K562 (cell line): ENCODE data around the gene GNB2. TPM values are rescaled to one million over a fixed set of nuclear protein-coding genes. Genes with fewer than 3 reads are reported as not detected.

Experiments used
- BCL6 ChIP-seq: fragments of 250-450 bp; sonication (Bioruptor Pico); IDR thresholded peaks from 2 replicates; pipeline ENCODE4 v1.4.0; 2020
- ILK ChIP-seq: fragments of 450-650 bp; IDR thresholded peaks from 2 replicates; pipeline ENCODE4 v1.6.1; 2016; ENCODE audit warnings: missing genetic modification characterization, low read depth, mild to moderate bottlenecking, missing compliant biosample characterization, moderate library complexity, borderline replicate concordance
- MAFK ChIP-seq: IDR thresholded peaks from 2 replicates; pipeline ENCODE4 v1.6.1; 2011; ENCODE audit warnings: low read length, improper control_type of control experiment
- MECOM ChIP-seq: fragments of 250-450 bp; sonication (Bioruptor Pico); IDR thresholded peaks from 2 replicates; pipeline ENCODE4 v1.8.0; 2022; ENCODE audit warnings: inconsistent platforms
- NFYB ChIP-seq: IDR thresholded peaks from 2 replicates; pipeline ENCODE4 v1.6.1; 2011; ENCODE audit warnings: mild to moderate bottlenecking, moderate library complexity; ENCODE audit not compliant: insufficient read length; ENCODE audit errors: extremely low read depth
- PBX2 ChIP-seq, 2 experiments: IDR thresholded peaks in 1 of 2; conservative IDR thresholded peaks in 1 of 2; 2 replicates each; pipeline ENCODE4 v1.6.1; 2016; ENCODE audit warnings: low read depth in 2 of 2, mild to moderate bottlenecking in 1 of 2, missing compliant biosample characterization in 1 of 2, missing genetic modification characterization in 1 of 2, moderate library complexity in 1 of 2
- SREBF1 ChIP-seq: fragments of 150-350 bp; IDR thresholded peaks from 2 replicates; pipeline ENCODE4 v1.6.1; 2014; ENCODE audit warnings: antibody characterized with exemption, low read depth, low read length, borderline replicate concordance
- TCF7L2 ChIP-seq: fragments of 150-350 bp; IDR thresholded peaks from 2 replicates; pipeline ENCODE4 v1.6.1; 2016; ENCODE audit warnings: low read depth, mild to moderate bottlenecking, low read length, moderate library complexity
- ZFP1 ChIP-seq: fragments of 450-650 bp; formaldehyde crosslinking; IDR thresholded peaks from 2 replicates; pipeline ENCODE4 v1.4.0; 2020; ENCODE audit warnings: mild to moderate bottlenecking, mixed read lengths
- ZFP30 ChIP-seq: fragments of 250-450 bp; sonication (Bioruptor Pico); IDR thresholded peaks from 2 replicates; pipeline ENCODE4 v1.8.0; 2022; ENCODE audit warnings: moderate library complexity, mild to moderate bottlenecking, inconsistent platforms, borderline replicate concordance
- ZNF316 ChIP-seq: fragments of 450-650 bp; IDR thresholded peaks from 2 replicates; pipeline ENCODE4 v1.6.1; 2016
- polyA plus RNA-seq, 8 experiments: library from polyadenylated mRNA; depleted of rRNA in 4 of 8; stranded (reverse) in 5 of 8; unstranded in 3 of 8; fragments of >200 nt; fragmentation: Nextera tagmentation in 2 of 8; fragmentation: Illumina TruSeq in 1 of 8; extraction: Ambion mirVana in 2 of 8; extraction: Trizol in 1 of 8; gene quantifications; 2 replicates each; pipeline versions ENCODE4 v1.2.1 to v1.2.3, GENCODE V29; 2011 to 2014; ENCODE audit warnings: inconsistent platforms in 1 of 8, missing spikeins in 1 of 8
- total RNA-seq, 7 experiments: library from RNA; depleted of rRNA in 6 of 7; stranded (reverse); fragments of >200 nt in 6 of 7; fragmentation: Illumina TruSeq in 2 of 7; extraction: Trizol in 2 of 7; gene quantifications; 2 replicates each; pipeline versions ENCODE4 v1.2.1 to v1.2.3, GENCODE V29; 2011 to 2021; ENCODE audit warnings: low replicate concordance in 1 of 7
- TF ChIP-seq, protein P1 (sequence below): fragments of 450-650 bp; formaldehyde crosslinking; IDR thresholded peaks from 2 replicates; pipeline ENCODE4 v1.4.0; 2020; ENCODE audit warnings: mild to moderate bottlenecking

Gene GNB2
- total and polyA plus RNA-seq, 9 of the 15 experiments (the other 6 are each of a cell fraction or from before 2014, with no cell fraction given) = 0.65 to 320 (median 104) TPM

GRCh38 chr7:100708395-100708794 lies 34.9 kb downstream of the GNB2 start (continued):
- TF ChIP-seq TCF7L2 (no peak), MECOM (no peak), ZNF316 (peak; percentile 87), MAFK (peak; percentile 71), ZFP1 (CRISPR knock-in tag) (no peak), NFYB (no peak), BCL6 (CRISPR knock-in tag) (no peak), ZFP30 (CRISPR knock-in tag) (no peak), SREBF1 (no peak), ILK (no peak), PBX2 (CRISPR knock-in tag; IDR thresholded peaks at IDR 0.05; ENCODE audit: low read depth) (no peak), PBX2 (tag; conservative IDR thresholded peaks at IDR 0.05; ENCODE audit: low read depth) (no peak)
- TF ChIP-seq, protein P1, sequence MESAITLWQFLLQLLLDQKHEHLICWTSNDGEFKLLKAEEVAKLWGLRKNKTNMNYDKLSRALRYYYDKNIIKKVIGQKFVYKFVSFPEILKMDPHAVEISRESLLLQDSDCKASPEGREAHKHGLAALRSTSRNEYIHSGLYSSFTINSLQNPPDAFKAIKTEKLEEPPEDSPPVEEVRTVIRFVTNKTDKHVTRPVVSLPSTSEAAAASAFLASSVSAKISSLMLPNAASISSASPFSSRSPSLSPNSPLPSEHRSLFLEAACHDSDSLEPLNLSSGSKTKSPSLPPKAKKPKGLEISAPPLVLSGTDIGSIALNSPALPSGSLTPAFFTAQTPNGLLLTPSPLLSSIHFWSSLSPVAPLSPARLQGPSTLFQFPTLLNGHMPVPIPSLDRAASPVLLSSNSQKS (CRISPR knock-in tag) = no peak
